Measurements from ENCODE around the gene RPP40.
"Not testable (repeated sequence)": the region's sequence is repeated elsewhere in the genome, so short reads cannot be mapped to it uniquely, and the experiment has no call there.

Gene RPP40, protein sequence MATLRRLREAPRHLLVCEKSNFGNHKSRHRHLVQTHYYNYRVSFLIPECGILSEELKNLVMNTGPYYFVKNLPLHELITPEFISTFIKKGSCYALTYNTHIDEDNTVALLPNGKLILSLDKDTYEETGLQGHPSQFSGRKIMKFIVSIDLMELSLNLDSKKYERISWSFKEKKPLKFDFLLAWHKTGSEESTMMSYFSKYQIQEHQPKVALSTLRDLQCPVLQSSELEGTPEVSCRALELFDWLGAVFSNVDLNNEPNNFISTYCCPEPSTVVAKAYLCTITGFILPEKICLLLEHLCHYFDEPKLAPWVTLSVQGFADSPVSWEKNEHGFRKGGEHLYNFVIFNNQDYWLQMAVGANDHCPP

DNA sequence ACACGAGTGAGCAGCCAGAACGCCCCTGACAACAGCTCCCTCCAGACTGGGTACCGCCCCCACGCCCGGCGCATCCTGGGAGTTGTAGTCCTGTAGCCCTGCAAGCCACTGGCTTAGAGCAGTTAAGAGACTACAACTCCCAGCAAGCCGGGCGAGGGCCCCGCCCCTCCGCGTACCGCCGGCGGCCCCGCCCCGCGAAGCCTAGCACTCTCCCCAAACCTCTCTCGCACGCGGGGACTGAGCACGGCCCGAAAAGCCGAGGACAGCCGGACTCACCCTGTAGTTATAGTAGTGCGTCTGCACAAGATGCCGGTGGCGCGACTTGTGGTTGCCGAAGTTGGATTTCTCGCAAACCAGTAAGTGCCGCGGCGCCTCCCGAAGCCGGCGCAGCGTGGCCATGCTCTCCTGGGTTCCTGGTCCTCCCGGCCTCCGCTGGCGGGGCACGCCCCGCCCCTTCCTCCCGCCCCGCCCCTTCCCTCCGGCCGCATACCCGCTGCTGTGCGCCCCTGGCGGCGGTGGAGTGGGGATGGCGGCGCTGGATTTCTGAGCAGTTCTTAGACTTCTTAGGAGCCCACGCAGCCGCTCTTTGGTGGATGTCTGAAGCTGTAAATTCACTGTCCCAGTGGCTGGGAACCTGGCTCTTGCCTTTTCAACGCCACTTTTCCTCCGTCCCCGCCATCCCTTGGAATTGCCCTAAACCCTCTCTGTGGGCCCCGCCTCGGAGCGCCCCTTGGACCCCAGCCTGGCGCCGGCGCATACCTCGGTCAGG is at the start of gene RPP40:
TSS of gene RPP40 (minus strand) at position 434 of the 769 bp plus-strand sequence. CDS start at position 399, 35 bp downstream.
- DNase-seq, result peak; percentile 95

DNA sequence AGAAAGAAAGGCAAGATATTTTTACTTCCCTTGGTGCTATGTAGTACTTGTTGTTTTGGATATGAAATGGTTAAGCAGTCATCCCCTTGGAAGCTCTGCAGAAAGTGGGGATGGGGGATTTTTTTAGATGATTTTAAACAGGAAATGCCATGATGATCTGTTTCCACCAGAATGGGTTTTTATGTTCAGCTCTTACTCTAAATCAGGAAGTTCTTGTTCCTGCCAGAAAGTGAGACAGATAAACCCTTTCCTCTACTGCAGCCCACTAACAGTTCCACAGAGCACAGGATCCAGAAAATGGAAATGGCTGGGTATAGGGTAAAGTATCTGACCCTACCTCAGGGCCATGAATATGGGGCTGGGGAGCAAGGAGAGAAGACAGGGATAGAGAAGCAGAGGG is 49.2 kb upstream of the RPP40 start:
- no peak for DNase-seq

DNA sequence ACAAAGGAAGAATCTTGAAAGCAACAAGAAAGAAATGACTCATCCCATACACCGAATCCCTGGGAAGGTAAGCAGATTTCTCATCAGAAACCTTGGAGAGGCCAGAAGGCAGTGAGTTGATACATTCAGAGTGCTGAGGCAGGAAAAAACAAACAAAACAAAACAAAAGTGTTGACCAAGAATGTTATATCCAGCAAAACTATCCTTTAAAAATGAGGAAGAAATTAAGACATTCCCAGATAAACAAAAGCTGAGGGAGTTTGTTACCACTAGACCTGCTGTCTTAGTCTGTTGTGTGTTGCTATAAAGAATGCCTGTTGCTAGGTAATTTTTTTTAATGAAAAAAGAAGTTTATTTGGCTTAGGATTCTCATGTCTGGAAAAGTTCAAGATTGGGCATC is 47.6 kb upstream of the RPP40 start:
- no peak for DNase-seq

DNA sequence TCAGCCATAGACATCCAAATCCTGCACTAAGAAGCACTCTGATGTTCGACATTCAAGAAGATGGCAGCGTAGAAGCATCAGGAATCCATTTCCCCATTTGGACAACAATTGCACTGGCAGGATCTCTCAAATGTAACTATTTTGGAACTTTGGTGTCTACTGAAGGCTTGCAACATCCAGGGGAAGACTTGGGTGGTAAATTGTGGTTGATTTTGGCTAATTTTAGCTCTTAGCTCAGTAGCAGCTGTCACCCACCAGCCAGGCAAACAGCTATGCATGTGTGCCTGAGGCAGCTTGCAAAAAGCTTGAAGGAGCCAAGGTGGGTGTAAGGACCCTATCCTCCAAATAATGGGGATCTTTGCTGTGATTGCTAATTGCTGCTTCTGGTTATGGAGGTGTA is 46.2 kb upstream of the RPP40 start:
- no peak for DNase-seq

DNA sequence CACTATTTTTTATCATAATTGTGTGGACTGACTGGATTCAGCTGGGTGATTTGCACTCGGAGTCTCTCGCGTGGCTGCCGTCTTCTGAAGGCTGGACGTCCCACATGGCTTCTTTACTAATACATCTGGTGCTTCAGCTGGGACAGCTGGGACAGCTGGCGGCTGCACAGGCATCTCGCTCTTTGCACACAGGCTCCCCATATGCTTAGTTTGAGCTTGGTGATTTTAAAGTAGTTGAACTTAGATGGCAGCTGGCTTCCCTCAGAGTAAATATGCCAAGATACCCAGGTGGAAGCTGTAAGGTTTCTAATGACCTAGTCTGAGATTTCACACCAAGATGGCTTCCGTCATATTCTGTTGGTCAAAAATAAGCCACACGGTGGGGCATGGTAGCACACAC is 42.6 kb upstream of the RPP40 start:
- peak; percentile 96 for DNase-seq

DNA sequence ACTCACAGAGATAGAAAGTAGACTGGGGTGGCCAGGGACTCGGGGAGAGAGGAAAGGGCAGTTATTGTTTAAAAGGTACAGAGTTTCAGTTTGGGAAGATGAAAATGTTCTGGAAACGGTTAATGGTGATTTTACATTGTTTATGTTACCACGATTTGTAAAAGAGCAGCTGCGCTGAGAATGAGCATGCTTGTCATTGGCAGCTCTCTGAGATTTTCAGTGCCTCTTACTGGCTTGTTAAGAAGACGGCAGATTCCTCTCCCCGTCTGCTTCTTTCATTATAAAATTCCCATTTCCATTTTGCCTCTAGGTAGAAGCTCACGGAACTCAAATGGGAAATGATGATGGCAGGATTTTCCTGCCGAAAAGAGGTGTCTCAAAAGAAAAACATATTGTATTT is 41.6 kb upstream of the RPP40 start:
- no peak for DNase-seq

DNA sequence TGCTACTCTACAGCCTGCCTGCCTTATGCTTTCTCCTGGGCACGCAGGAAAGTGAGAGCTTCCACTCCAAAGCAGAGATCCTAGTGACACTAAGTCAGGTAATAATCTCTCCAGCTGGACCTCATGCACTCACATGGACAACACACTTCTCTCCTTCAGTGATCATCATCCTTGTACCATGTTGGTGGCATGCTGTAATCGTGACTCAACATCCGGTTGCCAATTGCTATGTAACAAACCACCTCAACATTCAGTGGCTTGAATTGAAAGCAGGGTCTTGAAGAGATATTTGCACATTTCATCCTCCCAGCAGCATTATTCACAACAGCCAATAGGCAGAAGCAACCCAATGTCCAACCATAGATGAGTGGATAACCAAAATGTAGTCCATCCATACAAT is 41.0 kb upstream of the RPP40 start:
- no peak for DNase-seq

DNA sequence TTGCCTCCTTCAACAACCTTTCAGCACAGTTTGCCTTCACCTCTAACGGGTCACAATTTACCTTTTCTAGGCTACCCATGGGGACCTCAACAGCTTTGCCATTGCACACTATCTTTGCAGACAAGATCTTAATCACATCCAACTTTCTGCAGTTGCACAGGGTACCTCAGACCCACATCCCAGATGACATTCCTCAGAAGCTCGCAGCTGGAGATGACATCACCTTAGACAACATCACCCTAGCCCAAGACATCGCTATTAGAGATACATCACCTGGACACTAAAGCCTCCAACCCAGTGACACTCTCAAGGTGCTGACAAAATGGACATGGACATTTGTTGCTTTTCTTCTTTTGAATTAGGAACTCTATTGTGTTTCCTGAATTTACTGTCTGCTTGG is 38.6 kb upstream of the RPP40 start:
- no peak for DNase-seq

DNA sequence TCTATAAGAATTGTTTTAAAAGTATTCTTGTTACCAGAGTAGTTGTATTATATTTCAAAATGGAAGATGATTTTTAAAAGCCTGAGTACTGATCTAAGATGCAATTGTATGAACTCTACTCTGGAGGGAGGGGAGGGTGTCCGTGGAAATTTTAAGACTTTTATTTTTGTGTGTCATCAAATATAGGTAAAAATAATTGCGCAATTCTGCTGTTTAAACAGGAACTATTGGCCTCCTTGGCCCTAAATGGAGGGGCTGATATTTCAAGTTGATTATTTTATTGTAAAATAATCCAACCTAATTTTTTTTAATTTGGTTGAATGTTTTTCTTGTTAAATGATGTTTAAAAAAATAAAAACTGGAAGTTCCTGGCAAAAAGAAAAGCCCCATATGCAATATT is 38.1 kb upstream of the RPP40 start:
- no peak for DNase-seq

DNA sequence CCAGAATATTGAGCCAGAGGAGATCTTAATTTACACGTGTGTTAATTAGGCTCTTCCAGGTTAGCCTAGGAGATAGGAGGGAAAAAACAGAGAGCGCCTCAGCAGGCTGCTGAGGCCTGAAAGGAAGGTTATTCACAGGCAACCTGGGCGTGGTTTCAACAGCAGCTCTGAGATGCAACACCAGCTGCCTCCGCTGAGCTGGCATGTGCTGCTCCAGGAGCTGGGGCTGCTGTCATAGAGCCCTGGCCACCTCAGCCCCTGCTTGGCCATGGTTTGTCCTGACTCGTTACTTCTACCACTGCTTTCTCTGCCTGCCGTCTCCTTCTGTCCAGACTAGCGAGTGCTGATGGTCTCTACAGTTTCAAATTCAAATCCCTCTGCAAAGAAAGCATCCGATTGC is 32.4 kb upstream of the RPP40 start:
- DNase-seq, result peak; percentile 69

DNA sequence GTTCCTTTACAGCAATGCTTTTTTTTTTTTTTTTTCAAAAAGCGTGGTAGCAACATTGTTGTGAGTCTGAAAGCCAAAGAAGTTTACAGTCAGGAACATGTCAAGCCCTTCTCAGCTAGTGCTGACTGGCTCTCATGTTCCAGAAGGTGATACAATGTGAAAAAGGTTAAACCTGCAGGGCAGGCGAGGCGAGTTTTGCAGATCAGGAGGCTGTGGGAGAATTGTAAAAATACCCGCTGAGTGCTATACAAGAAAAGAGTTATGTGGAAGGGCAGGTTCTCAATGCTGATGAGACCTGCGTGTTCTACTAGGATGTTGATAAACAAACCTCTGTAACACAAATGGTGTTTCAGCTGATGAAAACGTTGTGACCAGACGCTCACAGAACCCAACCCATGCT is 30.9 kb upstream of the RPP40 start:
- no peak for DNase-seq

DNA sequence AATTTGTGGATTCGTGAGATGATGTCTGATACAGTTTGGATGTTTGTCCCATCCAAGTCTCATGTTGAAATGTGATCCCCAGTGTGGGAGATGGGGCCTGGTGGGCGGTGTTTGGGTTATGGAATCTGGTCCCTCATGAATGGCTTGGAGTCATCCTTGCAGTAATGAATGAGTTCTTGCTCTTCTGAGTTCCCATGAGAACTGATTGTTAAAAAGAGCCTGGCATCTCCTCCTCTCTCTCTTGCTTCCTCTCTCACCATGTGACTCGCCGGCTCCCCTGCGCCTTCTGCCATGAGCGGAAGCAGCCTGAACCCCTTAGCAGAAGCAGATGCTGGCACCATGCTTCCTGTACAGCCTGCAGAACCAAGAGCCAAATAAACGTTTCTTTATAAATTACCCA is 30.5 kb upstream of the RPP40 start:
- DNase-seq, result no peak

DNA sequence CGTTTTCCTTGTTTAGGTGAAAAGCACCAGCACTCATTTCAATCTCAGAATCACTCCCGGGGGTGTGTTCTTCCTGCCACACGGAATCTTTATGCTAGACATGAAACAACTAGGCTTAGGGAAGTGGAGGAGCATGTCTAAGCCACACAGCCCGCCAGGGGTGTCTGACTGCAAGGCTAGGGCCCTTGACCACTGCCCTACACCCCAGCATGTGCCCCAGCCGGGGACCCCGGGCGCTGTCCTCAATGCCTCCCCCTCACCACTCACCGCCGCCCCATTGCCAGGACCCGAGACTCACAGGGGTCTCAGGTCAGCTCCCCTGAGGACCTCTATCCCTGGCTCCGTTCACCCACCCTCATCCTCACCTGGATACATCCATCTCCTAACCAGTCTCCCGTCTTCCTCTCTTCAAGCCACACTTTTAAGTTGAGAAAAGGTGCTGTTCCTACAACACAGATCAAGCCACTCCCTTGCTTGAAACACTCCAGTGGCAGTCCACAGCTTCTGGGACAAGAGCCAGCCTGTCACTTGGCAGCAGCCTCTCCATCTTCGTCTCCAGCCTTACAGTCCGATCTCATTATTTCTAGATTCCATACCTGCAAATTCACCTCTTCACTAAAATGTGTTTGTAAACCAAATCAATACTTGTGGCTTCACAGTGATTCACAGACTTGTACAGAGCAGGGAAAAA is 29.5 kb upstream of the RPP40 start:
- not testable (repeated sequence) for DNase-seq

DNA sequence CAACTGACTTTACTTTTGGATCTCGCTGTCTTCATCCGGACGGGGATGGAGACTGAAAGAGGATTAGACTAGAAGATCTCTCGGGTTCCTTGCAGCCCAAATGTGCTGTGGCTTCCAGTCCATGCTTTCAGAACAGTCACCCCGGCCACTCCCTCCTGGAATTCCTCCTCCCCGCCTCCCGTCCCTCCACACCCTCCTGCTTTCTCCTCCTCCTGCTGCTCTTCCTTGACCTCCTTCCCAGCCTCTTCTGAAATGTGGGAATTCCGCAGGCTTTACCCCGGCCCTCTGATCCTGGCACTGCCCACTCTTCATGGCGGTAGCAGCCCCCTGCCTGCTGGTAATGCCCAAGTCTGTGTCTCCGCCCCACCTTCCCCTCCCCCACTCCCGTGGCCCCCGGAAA is 28.9 kb upstream of the RPP40 start:
- DNase-seq, result not testable (repeated sequence)

DNA sequence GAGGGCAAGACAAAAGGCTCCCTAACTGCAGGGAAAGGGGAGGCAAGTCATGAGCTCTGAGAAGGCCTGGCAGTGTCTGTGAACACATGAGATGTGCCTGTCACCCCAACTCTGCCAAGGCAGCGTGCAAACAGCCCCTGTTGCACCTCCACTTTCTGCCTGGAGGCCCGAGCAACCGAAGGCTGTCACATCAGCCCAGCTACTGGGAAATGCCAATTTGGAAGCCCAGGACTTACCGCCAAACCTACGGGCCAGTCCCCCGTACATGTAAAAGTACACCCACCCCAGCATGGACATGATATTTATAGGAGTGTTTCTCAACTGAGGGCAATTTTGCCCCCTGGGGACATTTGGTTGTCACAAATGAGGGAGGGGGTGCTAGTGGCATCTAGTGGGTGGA is 27.3 kb upstream of the RPP40 start:
- DNase-seq, result no peak

DNA sequence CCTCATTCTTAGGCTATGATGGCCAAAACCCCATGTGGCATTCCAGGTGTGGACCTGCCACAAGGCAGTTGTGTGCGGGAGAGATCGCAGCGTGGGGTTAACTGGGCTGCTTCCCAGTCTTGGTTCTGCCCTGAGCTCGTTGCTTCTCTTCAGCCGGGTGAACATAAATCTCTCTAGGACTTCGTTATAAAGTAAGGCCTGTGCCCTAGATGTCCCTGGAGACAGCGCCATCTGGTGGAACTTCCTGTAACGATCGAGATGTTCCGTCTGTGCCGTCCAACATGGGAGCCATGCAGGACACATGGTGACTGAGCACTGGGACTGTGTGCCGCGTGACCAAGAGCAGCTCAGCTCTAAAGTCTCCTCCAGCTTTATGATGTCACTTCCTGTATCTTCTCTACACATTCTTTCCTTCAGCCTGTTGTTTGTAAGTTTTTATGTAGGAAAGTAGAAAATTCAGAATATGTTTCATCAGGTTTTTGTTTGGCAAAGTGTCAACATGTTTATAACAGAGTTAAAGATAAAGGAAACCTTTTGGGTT is 26.8 kb upstream of the RPP40 start:
- DNase-seq, result peak; percentile 74

DNA sequence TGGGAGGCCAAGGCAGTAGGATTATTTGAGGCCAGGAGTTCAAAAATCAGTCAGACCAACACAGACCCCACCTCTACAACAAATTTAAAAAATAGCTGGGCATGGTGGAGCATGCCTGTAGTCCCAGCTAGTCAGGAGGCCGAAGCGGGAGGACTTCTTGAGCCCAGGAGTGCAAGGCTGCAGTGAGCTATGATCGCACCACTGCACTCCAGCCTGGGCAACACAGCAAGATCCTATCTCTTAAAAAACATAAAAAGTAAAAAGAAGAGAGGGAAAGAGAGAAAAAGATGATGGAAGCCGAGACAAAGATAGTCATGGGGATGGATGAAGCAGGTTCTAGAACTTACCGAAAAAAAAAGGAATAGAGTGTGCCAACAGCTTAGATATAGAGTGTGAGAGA is 25.8 kb upstream of the RPP40 start:
- DNase-seq, result no peak

DNA sequence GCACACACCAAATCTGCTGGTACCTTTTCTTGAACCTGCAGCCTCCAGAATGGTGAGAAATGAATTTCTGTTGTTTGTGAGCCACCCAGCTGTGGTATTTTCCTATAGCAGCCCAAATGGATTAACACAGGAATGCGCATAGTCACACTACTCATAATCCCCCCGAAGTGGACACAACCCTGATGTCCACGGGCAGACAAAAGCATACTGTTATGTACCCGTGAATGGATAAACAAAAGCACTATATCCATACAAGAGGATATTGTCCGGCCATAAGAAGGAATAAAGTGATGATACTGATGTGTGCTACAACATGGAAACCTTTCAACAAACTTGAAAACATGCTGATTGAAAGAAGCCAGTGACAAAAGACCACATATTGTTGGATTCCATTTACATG is 25.1 kb upstream of the RPP40 start:
- DNase-seq, result no peak

DNA sequence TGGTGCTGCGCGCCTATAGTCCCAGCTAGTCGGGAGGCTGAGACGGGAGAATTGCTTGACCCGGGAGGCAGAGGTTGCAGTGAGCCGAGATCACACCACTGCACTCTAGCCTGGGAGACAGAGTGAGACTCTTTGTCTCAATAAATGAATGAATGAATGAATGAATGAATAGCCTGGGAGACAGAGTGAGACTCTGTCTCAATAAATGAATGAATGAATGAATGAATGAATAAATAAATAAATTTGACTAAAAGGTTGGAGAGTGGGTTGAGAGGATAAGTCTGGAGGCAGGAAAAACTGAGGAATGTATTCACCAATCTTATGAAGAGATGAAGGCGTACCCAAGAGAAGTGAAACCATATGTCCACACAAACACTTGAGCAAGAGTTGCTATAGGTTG is 24.5 kb upstream of the RPP40 start:
- DNase-seq, result no peak

DNA sequence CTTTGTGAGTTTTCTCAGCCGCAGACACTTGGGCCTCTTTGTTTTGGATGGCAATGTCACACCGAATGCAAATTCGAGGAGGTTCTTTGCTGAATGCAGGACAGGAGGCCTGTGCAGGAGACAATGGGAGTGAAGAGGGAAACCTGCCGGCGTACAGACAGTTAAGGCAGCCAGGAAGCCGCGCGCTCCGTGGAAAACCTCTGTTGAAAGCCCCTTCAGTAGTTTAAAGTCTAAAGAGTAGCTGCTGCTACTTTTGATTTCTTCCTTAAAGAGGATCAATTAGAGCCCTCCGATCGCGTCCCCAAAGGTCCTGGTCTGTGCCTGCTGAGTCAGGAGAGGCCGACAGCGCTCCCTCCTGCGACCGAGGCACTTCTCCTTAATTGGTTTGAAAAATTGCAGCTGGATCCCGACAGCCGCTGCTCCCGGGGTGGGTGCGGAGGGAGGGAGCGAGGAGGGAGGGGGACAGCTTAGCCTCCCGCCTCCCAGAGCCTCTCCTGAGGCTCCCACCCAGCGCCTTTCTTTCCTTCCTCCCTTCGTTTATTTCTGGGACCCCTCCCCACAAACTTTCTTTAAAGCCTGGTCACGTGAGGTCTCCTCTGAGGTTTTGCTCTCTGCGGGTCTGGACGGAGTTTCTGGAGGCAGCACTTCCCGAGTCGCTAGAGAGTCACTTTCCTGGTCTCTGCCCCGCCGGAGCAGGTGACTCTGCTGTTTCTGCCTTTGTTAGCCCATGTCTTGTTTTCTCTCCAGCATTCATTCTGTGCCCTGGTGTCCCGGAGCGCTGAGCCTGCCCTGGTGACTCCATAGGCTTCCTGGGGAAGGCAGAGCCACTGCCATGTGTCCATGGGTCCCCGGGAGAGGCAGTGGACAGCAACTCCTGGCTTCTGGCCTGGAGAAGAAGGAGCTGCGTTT is 22.3 kb upstream of the RPP40 start:
- DNase-seq, result no peak

DNA sequence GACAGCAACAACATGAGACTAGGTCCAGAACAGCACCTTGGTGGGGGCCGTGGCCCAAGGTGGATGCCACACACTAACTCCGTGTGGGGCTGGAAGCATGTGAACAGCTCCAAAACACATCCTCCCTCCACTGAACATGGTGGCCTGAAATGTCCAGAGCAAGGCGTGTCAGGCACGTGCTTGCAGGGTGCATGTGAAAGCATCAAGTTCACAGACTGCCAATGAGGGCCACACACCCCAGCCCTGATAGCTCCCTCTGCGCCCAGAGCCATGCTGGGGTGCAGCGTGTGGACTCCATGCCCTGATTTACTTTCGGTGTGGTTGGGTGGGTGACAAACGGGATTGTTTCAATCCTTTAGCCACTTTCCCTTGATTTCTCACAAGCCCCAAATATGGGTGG is 20.1 kb upstream of the RPP40 start:
- DNase-seq, result no peak

DNA sequence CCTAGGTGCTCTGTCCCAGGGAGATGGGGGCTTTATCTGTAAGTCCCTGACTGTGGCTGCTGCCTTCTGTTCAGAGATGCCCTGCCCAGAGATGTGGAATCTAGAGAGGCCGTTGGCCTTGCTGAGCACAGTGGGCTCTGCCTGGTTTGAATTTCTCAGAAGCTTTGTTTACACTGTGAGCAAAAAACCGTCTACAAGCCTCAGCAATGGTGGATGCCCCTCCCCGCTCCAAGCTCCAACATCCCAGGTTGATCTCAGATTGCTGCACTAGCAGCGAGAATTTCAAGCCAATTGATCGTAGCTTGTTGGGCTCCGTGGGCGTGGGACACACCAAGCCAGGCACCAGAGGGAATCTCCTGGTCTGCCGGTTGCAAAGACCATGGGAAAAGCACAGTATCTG is 16.3 kb upstream of the RPP40 start:
- no peak for DNase-seq

All from DMS 273 treated with DMSO at 0.1 percent for 48 hours (cell line).